HG02678 (cell line): ENCODE data around the gene MRPS16.

Experiments used
- ATAC-seq: cut with Tn5 transposase; IDR thresholded peaks from one replicate; pipeline ENCODE4 v1.9.1; 2021; ENCODE audit warnings: mild to moderate bottlenecking, moderate library complexity; ENCODE audit not compliant: unreplicated experiment

MRPS16 gene

GRCh38 chr10:73244866-73245477, 7.5 kb downstream of the MRPS16 start:
- ATAC-seq = no peak

GRCh38 chr10:73239908-73240307, 12.5 kb downstream of the MRPS16 start:
- no peak for ATAC-seq

DNA sequence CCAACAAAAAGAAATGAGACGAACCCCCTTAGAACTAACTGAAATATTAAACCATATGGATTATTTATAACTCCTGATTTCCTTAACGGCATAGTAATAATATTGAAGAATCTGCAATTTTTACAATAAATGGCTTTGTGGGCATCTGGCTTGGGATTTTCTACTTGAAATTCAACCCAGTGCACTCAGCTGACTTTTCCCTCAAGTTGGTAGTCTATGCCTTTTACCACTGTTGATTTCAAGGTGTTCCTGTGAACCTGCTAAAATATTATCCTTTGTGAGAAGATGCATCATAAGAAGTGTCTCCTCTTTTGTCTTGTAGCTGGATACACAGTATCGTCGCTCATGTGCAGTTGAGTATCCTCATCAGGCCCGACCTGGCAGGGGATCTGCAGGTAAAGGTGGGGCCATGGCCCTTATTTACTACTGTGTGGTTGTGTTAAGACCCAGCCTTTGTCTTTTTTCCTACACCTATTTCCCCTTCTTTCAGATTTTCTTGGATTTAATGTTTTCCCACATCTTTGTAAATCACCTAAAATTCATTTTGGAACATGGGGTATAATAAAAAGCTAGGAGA, 13.4 kb downstream of the MRPS16 start:
- ATAC-seq = no peak

DNA sequence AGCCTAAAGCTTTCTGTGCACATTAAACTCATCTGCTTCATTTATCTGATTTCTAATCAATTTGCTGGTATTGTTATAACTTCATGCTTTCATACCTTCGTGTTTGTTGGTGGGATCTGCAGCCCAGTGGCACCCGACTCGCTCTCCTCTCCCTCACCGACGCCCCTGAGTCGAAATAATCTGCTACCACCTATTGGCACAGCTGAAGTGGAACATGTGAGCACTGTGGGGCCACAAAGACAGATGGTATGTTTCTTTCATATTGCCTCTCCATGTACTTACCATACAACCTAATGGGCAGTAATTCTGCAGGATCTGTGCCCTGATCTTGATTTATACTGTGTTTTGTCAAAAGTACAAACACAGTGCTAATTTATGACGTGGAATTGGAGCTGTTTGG, 17.7 kb downstream of the MRPS16 start:
- no peak for ATAC-seq

DNA sequence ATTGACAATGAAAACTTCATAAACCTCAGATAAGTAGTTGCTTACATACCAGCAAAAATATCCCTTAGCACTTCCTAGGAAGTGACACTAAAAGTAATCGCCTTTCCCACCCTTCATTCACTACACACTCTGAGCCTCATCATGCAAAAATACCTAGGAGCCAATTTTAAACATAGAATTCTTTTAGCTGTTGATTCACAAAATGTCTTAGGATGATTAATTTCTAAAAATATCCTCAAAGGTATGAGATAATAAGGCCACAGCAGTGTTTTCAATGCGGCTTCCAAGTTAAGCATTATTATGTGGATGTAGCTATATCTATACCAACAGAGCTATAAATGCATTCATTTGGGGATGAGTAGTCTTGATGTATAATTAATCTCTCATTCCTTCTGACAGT, 18.6 kb downstream of the MRPS16 start:
- no peak for ATAC-seq

DNA sequence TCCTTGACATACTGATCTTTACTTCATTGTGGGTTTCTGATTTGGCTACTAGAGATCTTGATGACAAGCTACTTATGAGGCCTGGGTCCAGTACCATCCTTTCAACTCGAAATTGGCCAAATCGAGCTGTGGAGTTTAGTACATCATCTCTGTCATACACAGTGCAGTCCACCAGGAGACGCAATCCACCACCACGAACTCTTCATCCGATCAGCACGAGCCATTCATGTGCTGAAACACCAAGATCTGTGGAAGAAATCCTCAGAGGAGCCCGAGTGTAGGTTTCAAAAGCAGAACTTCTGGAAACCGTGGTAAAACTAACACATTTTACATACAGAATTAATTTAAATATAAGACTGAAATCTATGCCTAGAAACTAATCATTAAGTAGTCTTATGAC, 19.6 kb downstream of the MRPS16 start:
- ATAC-seq = no peak

GRCh38 chr10:73229567-73229966, 22.9 kb downstream of the MRPS16 start:
- ATAC-seq = no peak

DNA sequence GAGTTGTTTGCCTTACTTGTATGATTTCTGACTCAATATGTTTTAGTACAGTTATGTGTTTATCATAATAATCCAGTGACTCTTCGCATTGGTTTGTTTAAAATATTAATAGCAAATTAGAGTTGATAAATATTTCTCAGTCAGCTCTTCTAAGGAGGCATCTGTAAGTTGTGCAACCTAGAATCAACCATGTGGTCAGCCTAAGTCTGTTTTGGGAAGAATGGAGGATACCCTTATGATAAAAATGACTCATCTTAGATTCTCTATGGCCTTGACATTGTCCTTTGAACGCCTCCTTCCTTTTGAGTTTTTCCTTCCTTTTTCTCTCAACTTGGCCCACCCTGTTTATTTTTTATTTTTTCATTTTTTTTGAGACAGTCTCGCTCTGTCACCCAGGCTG, 24.2 kb downstream of the MRPS16 start:
- no peak for ATAC-seq

DNA sequence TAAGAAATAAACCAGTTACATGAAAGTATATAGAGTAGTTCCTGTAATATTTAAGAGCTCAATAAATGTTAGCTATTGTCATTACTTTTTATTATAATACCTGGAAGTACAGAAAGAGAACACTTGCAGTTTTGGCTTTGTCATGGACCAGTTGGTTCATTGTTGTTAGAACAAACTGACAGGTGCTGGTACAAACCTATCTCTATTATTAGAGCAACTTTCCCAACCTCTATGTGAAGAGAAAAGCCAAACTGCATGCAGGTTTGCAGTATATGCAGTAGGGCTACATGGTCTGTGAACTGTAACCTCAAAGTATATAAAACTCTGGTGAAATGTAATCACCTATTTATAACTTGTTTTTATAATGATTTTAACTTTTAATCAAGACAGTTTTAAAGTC, 25.8 kb downstream of the MRPS16 start:
- ATAC-seq = no peak

DNA sequence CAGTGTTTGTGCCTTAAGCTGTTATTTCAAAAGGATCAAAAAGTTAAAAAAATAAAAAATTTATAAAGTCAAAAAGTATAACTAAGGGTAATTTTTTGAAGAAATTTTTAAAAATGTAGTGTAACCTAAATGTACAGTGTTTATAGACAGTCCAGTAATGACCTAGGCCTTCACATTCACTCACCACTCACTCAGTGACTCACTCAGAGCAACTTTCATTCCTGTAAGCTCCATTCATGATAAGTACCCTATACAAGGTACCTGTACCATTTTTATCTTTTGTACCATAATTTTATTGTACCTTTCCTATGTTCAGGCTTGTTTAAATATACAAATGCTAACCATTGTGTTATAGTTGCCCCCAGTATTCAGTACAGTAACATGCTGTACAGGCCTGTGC, 26.9 kb downstream of the MRPS16 start:
- no peak for ATAC-seq

DNA sequence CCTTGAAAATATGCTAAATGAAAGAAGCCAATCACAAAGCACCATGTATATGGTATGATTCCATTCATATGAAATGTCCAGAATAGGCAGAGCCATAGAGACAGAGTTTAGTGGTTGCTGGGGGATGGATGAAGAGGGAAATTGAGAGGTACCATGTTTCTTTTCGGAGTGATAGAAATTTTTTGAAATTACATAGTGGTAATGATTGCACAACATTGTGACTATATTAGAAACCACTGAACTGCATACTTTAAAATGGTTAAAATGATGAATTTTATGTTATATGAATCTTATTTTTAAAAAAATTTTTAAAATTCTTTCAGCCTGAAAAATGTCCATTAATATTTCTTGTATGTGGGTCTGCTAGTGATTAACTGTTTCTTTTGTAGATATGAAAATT, 31.5 kb downstream of the MRPS16 start:
- no peak for ATAC-seq

DNA sequence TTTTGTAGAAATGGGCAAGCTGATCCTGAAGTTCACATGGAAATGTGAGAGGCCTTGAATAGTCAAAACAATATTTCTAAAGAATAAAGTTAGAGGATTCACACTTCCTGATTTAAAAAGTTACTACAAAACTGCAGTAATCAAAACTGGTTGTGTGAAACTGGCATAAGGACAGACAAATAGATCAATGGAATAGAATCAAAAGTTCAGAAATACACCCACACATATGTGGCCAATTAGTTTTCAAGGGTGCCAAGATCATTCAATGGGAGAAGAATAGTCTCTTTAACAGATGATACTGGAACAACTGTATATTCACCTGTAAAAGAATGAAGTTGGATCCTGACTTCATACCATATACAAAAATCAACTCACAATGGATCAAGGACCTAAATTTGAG, 33.1 kb downstream of the MRPS16 start:
- no peak for ATAC-seq

GRCh38 chr10:73218431-73219191, 33.8 kb downstream of the MRPS16 start:
- ATAC-seq = no peak

- no peak for ATAC-seq
Observed at GRCh38 chr10:73217628-73218027, 34.8 kb downstream of the MRPS16 start.

DNA sequence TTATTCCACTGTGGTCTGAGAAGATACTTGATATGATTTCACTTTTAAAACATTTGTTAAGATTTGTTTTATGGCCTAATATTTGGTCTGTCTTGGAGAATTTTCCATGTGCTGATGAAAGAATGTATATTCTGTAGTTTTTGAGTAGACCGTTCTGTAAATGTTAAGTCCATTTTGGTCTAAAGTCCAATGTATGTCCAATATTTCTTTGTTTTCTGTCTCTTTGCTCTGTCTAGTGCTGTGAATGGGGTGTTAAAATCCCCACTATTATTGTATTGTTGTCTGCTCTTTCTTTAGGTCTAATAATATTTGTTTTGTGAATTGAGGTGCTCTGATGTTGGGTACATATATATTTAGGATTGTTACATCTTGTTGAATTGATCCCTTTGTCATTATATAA, 36.7 kb downstream of the MRPS16 start:
- ATAC-seq = no peak

DNA sequence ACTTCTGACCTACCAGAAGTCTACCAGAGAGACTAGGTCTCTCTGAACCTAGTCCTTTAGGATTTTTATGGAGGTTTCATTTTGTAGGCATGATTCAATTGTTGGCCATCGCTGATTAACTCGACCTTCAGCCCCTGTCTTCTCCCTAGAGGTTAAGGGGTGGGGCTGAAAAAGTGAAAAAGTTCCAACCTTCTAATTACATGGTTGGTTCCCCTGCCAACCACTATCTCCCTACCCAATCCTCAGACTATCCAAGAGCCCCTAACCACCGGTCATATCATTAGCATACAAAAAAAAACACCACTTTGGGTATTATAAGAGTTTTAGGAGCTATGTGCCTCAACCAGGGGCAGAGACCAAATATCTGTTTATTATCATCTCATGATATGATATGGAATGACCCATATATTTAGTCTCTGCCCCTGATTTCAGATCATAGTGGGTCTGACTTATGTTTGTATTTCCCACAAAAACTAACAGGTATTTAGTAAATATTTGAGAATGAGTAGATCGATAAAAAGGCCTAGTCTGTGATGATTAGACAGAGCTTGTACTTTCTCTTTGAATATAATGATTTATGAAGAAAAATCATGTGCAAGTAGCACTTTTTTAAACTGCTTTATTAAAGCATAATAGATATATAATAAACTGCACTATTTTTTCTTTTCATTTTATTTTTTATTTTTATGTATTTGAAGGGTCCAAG, 41.2 kb downstream of the MRPS16 start:
- no peak for ATAC-seq

DNA sequence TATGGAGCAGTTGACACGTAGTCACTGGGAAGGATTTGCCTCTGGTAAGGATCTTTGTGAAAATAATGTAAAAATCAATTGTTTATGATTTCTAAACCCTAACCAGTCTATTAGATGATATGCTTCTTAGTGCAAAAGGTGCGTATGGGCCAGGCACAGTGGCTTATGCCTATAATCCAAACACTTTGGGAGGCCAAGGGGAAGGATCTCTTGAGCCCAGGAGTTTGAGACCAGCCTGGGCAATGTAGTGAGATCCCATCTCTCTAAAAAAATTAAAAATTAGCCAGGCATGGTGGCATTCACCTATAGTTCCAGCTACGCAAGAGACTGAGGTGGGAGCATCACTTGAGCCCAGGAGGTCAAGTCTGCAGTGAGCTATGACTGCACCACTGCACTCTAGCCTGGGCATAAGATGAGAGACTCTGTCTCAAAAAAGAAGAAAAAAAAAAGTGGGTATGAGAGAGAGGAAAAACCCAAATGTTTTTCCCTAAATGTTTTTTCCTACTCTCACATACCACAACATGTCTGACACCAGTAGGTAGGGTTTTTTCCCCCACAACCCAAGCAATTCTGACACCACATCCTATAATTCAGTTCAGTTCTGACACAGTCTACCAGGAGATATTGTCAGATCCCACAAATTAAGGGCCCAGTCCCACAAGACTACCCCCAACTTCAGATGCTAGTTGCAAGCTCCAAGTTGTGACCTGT, 41.9 kb downstream of the MRPS16 start:
- ATAC-seq = no peak

- ATAC-seq = no peak
Observed at GRCh38 chr10:73209705-73210104, 42.7 kb downstream of the MRPS16 start.

- no peak for ATAC-seq
Observed at GRCh38 chr10:73207883-73208282, 44.6 kb downstream of the MRPS16 start.

DNA sequence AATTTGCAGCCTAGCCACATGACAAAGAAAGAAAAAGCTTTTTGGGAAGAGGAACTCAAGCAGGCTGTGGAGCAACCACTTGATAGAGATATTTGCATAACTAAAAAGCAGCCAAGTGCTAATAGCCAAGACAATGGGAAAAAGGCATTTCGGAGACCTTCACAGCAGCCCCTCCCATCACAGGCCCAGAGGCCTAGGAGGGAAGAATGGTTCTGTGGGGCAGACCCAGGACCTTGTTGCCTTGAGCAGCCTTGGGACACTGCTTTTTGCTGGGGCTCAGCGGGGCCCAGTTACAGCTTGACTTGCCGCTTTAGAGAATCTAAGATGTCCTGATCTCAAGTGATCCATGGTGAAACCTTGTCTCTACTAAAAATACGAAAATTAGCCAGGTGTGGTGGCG, 46.1 kb downstream of the MRPS16 start:
- ATAC-seq = no peak

- no peak for ATAC-seq
Observed at GRCh38 chr10:73205890-73206289, 46.6 kb downstream of the MRPS16 start.
